HG02759 (cell line): ENCODE results near the gene AGBL1.

Source experiments
- ATAC-seq: cut with Tn5 transposase; IDR thresholded peaks from one replicate; pipeline ENCODE4 v1.9.1; 2021; ENCODE audit warnings: mild to moderate bottlenecking, moderate library complexity; ENCODE audit not compliant: unreplicated experiment

AGBL1 gene

DNA sequence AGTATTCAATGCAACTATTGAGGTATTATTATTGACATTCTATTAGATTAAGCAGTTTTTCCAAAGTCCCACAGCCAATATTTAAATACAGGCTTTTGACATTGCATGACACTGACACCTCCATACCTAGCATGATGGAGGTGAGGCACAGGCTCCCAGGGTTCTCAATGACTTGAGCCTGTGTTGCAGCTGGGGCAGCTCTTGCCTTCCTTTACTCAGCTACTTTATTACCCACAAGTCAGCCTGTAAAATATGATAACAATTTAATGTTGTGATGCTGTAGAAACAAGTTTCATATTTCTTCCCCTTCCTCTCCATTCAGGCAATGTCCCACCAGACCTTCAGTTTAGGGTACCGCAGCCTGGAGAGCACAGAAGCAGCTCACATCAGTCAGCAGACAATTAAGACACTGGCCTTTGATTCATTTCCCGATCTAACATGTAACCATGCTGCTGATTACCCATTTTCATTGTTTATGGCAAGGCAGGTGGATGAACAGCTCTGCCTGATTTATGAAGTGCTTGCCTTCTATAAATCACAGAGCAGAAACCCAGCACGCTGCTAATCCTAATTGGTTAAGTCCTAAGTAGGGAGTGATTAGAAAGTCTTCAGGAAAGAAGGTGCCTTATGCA lies 826.1 kb downstream of the AGBL1 start:
- ATAC-seq: no peak

DNA sequence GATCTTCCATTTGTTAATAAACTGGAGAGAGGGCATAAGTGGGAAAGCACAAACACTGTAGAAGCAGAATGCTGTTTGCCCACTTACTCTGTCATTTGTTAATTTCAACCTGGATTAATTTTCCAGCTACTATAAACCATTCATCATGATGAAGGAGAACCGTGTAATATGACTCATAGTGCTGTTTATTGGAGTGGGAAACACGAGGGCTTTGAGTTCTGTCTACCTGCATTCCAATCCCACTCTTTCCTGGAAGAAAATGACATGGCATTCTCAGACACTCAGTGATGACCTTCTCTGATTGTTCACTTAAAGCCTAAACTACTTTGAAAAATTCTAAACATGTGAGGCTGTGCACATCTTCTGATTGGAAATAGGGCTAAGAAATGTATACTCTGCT lies 826.7 kb downstream of the AGBL1 start:
- ATAC-seq: no peak

DNA sequence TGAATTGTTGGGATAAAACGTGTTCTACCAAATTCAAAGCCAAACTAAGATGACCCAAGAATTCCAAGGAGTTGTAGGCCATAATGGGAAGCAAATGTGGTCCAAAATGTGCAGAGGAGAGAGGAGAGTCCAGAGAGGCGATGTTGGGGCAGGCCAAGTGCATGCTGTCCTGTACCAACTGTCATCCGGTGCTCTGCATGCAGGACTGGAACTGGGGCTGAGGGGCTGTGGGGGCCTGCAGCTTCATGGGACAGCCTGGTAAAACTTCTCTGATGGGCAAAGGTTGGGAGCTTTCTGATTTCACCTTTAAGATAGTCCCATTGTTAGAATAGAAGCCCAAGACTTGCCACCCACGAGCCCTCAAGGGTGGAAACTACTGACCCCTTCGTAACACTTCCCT lies 831.4 kb downstream of the AGBL1 start:
- no peak for ATAC-seq

DNA sequence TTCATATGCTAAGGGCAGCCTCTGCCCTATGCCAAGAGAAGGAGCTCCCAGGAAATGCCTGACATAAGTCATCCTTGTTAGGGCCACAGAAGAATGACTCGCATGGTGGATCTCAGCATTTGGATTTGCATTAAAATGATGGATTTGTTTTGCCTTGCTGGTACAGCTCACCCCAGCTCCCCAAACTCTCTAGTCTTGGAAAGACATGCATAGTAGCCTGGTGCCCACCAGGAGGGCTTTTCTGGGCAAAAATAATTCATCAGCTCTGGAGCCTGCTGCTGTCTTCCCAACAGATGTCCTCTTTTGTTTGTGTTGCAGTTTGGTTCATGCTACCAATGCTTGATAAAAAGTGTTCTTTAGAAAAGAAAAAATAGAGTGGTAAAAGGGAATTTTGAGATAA lies 833.0 kb downstream of the AGBL1 start:
- ATAC-seq: no peak

DNA sequence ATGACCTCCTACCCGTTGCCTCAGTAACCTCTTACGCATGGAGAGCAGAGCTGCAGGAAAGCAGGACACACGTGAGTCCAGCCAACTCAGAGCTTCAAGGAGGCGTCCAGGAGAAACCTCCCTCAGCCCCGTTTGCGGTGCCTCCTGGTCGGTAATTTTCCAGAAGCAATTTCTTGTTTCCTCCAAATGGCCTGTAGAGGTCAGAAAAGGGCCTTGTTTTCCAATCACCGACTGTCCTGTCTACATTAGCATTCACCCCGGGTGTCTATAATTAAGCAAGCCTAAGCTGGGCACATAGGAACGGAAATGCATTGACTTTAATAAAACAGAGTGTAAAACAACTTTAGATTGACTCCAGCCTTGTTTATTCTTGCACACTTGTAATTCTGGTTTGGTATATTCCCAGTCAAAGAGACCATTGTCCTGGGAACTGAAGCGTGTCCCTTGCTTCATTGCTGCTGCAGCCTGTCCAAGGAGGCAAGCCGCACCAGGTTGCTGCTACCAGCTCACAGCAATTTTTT lies 836.2 kb downstream of the AGBL1 start:
- no peak for ATAC-seq

DNA sequence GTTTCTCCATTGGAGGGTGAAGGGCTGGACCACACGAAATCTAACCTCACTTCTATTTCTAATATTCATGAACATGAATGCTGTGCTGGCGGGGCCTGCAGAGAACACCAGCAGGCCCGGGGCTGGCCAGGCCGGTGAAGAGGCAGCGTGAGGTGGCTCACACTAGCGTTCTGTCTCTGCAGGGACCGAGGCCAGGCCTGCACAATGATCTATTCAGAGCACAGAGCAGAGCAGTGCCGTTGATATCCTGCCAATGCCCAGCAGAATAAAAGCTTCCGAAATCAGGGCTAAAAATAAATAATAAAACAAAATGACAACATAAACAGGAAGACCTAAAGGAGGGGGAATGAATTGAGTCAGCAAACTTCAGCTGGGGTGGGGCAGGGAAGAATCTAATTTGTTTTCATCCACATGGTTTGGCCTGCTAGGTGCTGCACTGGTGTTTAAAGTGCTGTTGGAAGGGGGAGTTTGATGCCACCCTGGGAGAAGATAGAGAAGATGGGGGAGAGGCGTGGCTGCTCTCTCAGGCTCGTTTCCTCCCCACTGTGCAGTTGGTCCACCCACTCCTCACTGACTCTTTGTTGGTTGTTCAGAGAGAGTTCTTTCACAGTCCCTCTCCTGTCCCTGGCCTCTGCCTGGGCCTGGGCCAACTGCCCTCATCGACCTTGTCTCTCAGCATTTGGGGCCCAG lies 837.1 kb downstream of the AGBL1 start:
- no peak for ATAC-seq

DNA sequence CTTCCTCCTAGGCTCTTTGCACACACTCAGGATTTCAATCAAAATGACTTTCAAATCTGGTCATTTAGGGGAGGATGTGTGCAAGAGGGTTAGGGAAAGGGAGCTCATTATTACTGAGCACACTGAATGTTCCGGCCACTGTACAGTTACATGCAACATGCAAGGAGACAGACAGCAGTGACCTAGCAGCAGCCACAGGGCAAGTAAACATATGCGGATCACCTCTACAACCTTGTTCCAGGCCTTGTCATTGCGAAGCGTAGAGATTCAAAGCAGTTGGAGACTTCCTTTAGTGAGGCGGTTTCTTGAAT lies 837.6 kb downstream of the AGBL1 start:
- no peak for ATAC-seq

DNA sequence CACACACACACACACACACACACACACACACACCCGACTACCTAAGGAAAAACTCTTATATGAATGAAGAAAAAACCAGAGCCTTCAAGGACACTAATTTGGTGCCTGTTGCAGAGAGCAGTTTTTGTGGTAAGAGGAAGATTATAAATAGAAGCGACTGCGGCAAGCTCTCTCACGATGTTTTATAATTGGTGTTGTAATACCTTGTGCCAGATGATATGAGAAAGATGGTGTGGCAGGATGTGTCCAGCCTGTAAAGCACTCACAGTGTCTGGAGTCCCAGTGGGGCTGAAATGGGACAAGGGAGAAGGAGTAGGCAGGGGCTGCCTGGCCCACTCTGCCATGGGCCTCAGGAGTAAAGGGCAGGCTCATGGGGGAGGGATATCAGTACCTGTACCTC lies 839.9 kb downstream of the AGBL1 start:
- no peak for ATAC-seq

DNA sequence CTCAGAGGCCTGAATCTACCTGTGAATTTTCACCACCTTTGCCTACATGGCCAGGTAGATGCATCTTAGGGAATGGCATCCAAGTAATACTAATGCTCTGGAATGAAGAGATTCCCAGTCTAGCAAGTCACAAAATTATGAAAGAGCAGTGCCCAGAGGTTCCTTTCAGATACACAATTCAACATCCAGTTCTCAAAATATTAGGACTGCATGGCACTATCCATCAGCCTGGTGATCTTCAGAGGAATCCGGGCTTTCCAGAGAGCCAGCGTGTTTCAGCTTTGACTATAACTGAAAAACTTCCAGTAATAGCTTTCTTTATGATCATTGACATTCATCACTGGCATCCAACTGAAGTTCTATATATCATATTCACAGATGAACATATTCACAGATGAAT lies 849.8 kb downstream of the AGBL1 start:
- ATAC-seq: no peak

DNA sequence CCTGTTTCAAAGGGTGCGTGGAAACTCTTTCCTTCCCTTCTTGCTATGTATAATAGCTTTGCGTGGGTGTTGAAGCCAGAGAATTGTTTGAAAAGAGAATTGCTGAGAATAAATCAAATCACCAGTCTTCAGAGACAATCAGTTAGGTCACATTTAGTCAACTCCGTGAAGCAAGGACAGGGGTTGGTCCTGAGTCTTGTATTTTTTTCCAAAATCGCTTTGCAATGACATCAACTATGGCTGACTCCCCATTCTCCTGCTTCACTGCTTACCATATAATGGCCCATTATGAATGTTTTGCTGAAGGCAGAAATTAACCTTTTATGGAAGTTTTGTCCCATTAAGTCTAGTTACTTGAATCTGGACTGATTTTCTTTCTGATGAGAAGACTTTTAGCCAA lies 852.8 kb downstream of the AGBL1 start:
- ATAC-seq: no peak

DNA sequence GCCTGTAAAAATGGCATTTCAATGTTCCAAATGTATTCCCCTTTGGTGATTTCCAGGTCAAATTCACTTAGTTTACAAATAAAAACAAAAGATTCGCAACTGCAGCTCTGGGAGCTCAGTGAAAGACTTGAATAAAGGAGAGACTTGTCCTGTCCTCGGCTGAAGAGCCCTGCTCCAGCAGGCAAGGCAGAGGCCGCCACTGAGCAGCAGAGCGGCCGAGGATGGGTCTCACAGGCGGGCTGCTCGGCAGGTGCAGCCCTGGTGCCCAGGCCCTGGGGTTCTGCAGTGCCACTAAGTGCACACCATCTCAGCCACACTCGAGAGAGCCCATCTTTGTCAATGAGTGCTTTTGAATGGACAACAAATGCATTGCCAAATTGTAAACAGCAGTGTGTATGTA lies 856.2 kb downstream of the AGBL1 start:
- ATAC-seq: no peak

DNA sequence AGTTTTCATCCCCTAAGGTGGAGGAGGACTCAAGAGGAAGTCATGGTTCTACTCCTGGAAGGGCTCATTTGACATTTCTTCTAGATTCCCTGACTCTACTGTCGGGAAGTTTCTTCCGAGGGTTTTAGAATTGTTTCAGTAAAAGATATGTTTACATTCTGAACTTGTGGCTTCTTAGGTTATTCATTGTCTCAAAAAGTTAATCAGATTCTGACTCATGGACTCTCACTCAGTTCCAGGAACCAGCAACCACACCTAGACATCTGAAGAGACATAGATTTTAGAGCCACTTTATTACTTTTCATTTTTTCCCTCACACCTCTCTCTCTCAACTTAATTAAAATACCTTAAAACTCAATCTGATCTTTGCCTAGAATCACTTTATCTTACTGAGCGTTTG lies 862.6 kb downstream of the AGBL1 start:
- no peak for ATAC-seq

DNA sequence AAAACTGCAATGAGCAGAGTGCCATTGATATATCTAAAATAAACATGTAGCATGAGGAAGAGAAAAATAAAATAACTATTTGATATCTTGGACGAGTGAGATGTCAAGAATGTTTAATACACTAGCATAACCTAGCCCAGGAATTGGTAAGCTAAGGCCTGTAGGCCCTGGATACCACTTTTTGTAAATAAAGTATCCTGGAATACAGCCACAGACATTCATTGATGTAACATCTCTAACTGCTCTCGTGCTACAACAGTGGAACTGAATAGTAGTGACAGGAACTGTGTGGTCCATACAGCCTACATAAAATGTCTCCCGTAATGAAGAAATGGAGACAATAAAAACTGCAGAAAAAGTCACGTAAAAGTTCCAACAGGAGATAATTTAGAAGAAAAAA lies 869.0 kb downstream of the AGBL1 start:
- ATAC-seq: no peak

DNA sequence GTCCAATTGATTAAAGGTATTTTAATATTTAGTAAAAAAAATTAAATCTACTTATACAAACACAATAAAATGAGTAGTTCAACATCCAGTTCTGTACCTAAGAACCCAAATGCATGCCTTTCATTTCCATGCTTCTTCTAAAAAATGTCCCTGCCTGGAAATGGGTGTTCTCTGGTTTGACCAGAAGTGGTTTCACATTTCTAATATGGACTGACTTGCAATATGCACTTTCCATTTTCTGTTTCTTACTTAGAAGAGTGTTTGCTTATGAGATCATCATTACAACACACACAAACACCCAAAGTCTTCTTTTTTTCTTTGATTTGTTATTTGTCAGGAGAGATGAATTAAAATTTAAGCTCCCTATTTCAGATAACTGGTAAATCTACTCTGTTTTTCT lies 879.6 kb downstream of the AGBL1 start:
- no peak for ATAC-seq

DNA sequence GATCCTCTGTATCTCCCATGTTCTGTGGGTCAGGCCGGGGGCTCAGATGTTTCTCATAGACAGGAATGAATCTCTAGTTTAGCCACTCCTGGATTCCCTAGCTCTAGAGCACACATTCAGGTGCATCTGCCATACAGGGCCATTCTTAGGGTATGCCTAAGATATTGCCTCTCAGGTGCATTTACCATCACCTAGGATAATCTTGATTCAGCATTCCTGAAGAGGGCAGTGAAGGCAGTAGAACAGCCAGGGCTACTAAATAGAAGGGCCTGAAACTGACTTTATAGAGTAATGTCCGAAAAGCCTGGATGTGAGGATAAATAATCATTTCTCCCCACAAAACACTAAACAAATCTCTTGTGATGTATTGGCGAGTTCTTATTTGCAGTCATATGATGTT lies 882.0 kb downstream of the AGBL1 start:
- ATAC-seq: no peak

DNA sequence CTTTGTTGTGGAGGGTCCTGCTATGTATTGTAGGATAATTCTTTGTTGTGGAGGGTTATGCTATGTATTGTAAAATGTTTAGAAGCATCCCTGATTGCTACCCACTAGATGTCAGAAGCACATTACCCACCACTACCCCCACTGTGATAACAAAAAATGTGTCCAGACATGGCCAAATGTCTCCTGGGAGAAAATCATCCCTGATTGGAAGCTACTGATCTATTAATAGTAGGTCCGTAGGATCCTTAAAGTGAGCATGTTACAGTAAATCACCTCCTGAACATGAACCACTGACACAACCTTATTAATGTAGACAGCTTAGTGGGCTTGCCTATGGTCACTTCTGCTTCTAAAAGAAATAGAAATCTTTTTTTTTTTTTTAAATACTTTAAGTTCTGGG lies 884.6 kb downstream of the AGBL1 start:
- no peak for ATAC-seq

DNA sequence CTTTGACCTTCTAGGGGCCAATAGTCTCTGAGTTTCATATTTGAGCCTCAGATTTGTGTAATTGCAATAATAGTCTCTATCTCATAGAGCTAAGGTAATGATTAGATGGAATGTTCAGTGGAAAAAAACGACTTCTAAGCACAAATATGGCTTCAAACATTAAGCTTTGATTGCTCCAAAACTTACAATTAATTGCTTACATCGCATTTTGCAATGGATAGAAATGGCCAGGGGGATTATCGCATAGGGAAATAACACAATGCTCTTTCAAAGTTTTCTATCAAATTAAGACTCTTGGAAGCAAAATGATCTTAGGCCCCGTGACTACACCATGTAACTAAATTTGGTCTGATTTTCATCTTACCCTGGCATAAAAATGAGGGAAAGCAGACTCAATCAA lies 888.6 kb downstream of the AGBL1 start:
- no peak for ATAC-seq

DNA sequence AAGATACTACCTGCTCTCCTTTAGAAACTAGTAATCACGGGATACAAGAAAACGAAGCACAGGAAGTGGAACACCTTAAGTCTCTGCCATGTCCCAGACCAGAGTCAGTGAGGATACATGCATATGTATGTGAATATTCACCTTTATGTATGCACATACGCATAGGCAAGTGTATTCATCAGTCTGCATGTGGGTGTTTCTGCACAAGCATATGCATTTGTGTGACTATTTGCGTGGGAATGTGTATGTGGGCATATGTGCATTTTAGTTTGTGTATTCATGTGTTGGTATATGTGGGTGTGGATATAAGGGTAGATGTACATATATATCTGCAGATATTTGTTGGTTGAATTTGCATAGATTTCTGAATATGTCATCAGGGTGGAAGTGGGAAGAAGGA lies 889.7 kb downstream of the AGBL1 start:
- no peak for ATAC-seq

DNA sequence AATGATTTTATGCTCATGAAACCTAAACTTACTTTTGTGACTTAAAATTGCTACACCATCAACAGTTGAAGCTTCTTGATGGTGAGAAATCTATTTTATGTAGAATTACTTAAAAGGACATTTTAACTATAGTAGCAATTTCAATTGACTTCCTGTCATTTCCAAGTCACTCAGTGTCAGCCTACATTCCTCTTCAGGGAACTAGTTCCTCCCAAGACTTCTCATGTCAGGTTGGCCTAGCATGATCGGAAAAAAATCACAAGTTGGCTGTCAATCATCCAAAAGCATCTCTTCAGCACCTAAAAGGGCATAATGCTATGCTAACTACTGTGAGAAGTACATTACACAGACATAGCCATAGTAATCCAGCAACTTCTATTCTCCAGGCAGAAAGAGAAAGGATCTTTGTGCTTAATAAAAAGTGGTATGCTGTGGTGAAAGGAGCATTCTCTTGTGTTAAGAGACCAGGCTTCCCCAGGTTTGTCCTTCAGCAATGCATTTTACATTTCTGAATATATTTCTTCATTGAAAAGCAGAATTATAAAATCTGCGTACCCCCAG lies 893.7 kb downstream of the AGBL1 start:
- ATAC-seq: no peak

DNA sequence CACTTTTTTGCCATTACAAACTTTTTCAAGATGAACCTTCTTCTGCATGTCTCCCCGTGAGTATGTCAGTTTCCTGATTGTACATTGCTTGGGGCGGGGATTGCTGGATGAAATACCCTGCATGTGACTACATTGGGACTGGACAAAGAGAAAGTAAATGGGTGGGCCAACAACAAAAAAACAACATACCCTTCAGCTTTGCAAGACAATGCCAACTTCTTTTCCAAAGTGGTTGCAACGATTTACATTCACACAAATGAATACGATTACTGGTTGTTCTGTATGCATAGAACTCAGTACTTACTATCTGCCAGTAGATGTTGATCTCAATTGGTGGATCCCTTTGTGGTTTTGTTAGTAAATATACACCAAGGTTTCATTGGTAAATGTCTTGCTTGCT lies 908.4 kb downstream of the AGBL1 start:
- ATAC-seq: no peak

DNA sequence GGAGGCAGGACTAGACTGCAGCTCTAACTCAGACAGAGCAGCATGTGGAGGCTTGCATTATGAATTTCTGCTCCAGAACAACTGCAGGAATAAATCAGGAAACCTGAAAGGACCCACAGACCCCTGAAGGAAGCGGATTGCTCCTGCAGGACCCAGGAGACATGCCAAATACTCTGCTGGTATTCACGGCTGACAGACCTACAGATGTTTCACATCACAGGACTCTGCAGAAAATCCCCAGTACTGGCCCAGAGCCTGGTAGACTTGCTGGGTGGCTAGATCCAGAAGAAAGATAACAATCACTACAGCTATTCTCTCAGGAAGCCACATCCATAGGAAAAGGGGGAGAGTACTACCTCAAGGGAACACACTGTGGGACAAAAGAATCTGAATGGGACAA lies 942.1 kb downstream of the AGBL1 start:
- no peak for ATAC-seq

DNA sequence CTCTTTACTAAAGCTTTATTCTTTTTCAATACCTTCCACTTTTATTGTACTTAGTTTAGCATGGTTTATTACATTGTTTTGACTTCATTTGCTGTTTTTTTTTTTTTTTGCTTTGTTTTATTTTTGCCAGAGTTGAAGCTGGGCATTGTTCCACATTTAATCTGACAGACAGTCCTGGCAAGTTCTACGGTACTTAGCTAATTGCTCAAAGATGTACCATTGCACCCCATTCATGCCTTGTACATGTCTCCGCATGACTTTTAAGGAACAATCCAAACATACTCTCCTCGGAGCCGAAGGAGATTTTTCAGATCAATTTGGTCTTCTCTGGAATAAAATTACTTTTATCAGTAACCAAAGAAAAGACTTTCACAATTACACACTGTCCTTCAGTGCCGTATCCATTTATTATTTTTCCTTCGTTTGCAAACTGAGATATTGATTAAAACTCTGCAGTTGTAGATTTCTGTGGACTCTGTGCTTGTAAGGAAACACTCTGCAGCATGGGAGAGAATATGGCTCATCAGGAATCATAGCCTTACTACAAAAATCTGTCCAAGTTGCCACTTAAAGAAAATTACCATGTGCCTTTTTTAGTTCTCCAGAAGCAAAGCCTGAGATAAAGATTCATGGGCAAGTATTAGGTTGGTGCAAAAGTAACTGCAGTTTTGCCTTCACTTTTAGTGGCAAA lies 952.0 kb downstream of the AGBL1 start:
- ATAC-seq: no peak
